HEK293 (cell line): ENCODE measurements around the gene NPW.

Experiments
- BCL11B ChIP-seq: fragments of 450-650 bp; formaldehyde crosslinking; IDR thresholded peaks from 2 replicates; pipeline ENCODE4 v1.5.1; 2016; ENCODE audit warnings: low read depth, missing biosample characterization, missing genetic modification characterization
- KLF7 ChIP-seq: fragments of 450-650 bp; formaldehyde crosslinking; IDR thresholded peaks from 2 replicates; pipeline ENCODE4 v1.5.1; 2016; ENCODE audit warnings: missing biosample characterization, missing genetic modification characterization, borderline replicate concordance
- MZF1 ChIP-seq: fragments of 450-650 bp; formaldehyde crosslinking; IDR thresholded peaks from 2 replicates; pipeline ENCODE4 v1.5.1; 2017; ENCODE audit warnings: missing biosample characterization, missing genetic modification characterization, borderline replicate concordance
- OVOL3 ChIP-seq: fragments of 450-650 bp; formaldehyde crosslinking; IDR thresholded peaks from 2 replicates; pipeline ENCODE4 v1.5.1; 2016; ENCODE audit warnings: missing biosample characterization, missing genetic modification characterization
- ZBTB48 ChIP-seq: fragments of 450-650 bp; formaldehyde crosslinking; IDR thresholded peaks from 2 replicates; pipeline ENCODE4 v1.5.1; 2016; ENCODE audit warnings: missing biosample characterization, missing genetic modification characterization
- ZEB2 ChIP-seq: fragments of 450-650 bp; formaldehyde crosslinking; IDR thresholded peaks from 2 replicates; pipeline ENCODE4 v1.5.1; 2016; ENCODE audit warnings: missing biosample characterization, missing genetic modification characterization
- ZFHX2 ChIP-seq: fragments of 450-650 bp; formaldehyde crosslinking; conservative IDR thresholded peaks from 2 replicates; pipeline ENCODE4 v1.5.1; 2016; ENCODE audit warnings: missing biosample characterization, missing genetic modification characterization
- ZNF2 ChIP-seq: fragments of 450-650 bp; formaldehyde crosslinking; IDR thresholded peaks from 2 replicates; pipeline ENCODE4 v1.5.1; 2016; ENCODE audit warnings: missing biosample characterization, missing genetic modification characterization
- ZNF341 ChIP-seq: fragments of 450-650 bp; formaldehyde crosslinking; IDR thresholded peaks from 2 replicates; pipeline ENCODE4; 2016; ENCODE audit warnings: low read depth, missing biosample characterization, missing genetic modification characterization
- ZNF426 ChIP-seq: fragments of 450-650 bp; formaldehyde crosslinking; IDR thresholded peaks from 2 replicates; pipeline ENCODE4 v1.5.1; 2017; ENCODE audit warnings: missing biosample characterization, missing genetic modification characterization, mild to moderate bottlenecking, inconsistent platforms, moderate library complexity
- ZNF501 ChIP-seq: fragments of 450-650 bp; formaldehyde crosslinking; IDR thresholded peaks from 2 replicates; pipeline ENCODE4 v1.5.1; 2016; ENCODE audit warnings: missing biosample characterization, missing genetic modification characterization
- ZNF510 ChIP-seq: fragments of 450-650 bp; formaldehyde crosslinking; IDR thresholded peaks from 2 replicates; pipeline ENCODE4 v1.5.1; 2018; ENCODE audit warnings: mild to moderate bottlenecking, missing genetic modification characterization, missing biosample characterization; ENCODE audit not compliant: insufficient replicate concordance
- ZNF610 ChIP-seq: fragments of 450-650 bp; formaldehyde crosslinking; IDR thresholded peaks from 2 replicates; pipeline ENCODE4 v1.5.1; 2016; ENCODE audit warnings: missing biosample characterization, missing genetic modification characterization, borderline replicate concordance
- ZNF629 ChIP-seq: fragments of 450-650 bp; formaldehyde crosslinking; IDR thresholded peaks from 2 replicates; pipeline ENCODE4 v1.5.1; 2017; ENCODE audit warnings: missing biosample characterization, missing genetic modification characterization
- ZNF660 ChIP-seq: fragments of 450-650 bp; IDR thresholded peaks from 2 replicates; pipeline ENCODE4 v1.5.1; 2018; ENCODE audit warnings: missing biosample characterization, mild to moderate bottlenecking, missing genetic modification characterization
- ZNF785 ChIP-seq: fragments of 450-650 bp; formaldehyde crosslinking; IDR thresholded peaks from 2 replicates; pipeline ENCODE4 v1.5.1; 2016; ENCODE audit warnings: missing biosample characterization, missing genetic modification characterization
- ZNF792 ChIP-seq: fragments of 450-650 bp; formaldehyde crosslinking; IDR thresholded peaks from 2 replicates; pipeline ENCODE4 v1.5.1; 2016; ENCODE audit warnings: missing biosample characterization, missing genetic modification characterization
- ZSCAN23 ChIP-seq: fragments of 450-650 bp; formaldehyde crosslinking; IDR thresholded peaks from 2 replicates; pipeline ENCODE4 v1.5.1; 2016; ENCODE audit warnings: missing biosample characterization, missing genetic modification characterization
- ZXDB ChIP-seq: fragments of 450-650 bp; formaldehyde crosslinking; IDR thresholded peaks from 2 replicates; pipeline ENCODE4 v1.5.1; 2016; ENCODE audit warnings: missing biosample characterization, missing genetic modification characterization
- TF ChIP-seq, protein P1 (sequence below): fragments of 450-650 bp; formaldehyde crosslinking; conservative IDR thresholded peaks from 2 replicates; pipeline ENCODE4 v1.5.1; 2016; ENCODE audit warnings: low read depth, missing biosample characterization, missing genetic modification characterization
- TF ChIP-seq, protein P2 (sequence below): fragments of 450-650 bp; formaldehyde crosslinking; IDR thresholded peaks from 2 replicates; pipeline ENCODE4 v1.5.1; 2016; ENCODE audit warnings: missing biosample characterization, missing genetic modification characterization
- TF ChIP-seq, protein P3 (sequence below): fragments of 450-650 bp; formaldehyde crosslinking; IDR thresholded peaks from 2 replicates; pipeline ENCODE4 v1.5.1; 2016; ENCODE audit warnings: missing biosample characterization, missing genetic modification characterization
- TF ChIP-seq, protein P4 (sequence below): fragments of 450-650 bp; formaldehyde crosslinking; IDR thresholded peaks from 2 replicates; pipeline ENCODE4 v1.5.1; 2016; ENCODE audit warnings: missing biosample characterization, missing genetic modification characterization
- TF ChIP-seq, protein P5 (sequence below): fragments of 450-650 bp; formaldehyde crosslinking; IDR thresholded peaks from 2 replicates; pipeline ENCODE4 v1.5.1; 2016; ENCODE audit warnings: missing biosample characterization, missing genetic modification characterization
- TF ChIP-seq, protein P6 (sequence below): fragments of 450-650 bp; formaldehyde crosslinking; IDR thresholded peaks from 2 replicates; pipeline ENCODE4 v1.5.1; 2016; ENCODE audit warnings: missing biosample characterization, missing genetic modification characterization

The NPW gene

DNA sequence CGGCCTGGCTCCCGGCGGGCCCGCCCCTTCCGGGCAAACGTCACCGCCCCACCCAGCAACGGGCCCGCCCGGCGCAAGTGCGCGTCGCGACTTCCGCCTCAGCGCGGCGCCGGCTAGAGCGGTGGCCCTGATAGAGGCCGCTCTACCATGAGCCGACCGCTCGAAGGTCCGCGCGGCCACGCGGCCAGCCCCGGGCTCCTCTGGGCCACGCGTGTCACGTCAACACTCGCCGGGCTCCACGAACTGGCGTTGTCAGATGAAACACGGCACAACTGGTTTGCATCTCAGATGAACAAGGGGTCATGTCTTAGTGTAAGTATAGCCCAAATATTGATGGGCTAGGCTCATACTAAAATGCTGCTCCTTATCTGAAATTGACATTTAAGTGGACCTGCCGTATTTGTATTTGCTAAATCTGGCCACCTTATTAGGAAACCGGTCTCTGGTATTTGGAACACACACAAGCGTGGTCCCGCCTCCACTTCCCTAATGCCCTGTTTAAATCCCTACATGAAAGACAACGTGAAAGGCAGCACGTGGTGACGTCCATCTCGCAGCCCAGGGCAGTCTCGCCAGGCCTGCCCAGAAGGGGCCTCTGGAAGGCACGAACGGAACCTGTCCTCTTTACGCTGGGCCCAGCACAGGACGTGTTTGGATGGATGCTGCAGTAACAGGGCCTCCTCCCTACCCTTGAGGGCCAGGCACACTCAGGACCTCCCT lies 9.6 kb upstream of the NPW start, which contains the start of gene ZNF598 (continued):
- TF ChIP-seq, protein P1, sequence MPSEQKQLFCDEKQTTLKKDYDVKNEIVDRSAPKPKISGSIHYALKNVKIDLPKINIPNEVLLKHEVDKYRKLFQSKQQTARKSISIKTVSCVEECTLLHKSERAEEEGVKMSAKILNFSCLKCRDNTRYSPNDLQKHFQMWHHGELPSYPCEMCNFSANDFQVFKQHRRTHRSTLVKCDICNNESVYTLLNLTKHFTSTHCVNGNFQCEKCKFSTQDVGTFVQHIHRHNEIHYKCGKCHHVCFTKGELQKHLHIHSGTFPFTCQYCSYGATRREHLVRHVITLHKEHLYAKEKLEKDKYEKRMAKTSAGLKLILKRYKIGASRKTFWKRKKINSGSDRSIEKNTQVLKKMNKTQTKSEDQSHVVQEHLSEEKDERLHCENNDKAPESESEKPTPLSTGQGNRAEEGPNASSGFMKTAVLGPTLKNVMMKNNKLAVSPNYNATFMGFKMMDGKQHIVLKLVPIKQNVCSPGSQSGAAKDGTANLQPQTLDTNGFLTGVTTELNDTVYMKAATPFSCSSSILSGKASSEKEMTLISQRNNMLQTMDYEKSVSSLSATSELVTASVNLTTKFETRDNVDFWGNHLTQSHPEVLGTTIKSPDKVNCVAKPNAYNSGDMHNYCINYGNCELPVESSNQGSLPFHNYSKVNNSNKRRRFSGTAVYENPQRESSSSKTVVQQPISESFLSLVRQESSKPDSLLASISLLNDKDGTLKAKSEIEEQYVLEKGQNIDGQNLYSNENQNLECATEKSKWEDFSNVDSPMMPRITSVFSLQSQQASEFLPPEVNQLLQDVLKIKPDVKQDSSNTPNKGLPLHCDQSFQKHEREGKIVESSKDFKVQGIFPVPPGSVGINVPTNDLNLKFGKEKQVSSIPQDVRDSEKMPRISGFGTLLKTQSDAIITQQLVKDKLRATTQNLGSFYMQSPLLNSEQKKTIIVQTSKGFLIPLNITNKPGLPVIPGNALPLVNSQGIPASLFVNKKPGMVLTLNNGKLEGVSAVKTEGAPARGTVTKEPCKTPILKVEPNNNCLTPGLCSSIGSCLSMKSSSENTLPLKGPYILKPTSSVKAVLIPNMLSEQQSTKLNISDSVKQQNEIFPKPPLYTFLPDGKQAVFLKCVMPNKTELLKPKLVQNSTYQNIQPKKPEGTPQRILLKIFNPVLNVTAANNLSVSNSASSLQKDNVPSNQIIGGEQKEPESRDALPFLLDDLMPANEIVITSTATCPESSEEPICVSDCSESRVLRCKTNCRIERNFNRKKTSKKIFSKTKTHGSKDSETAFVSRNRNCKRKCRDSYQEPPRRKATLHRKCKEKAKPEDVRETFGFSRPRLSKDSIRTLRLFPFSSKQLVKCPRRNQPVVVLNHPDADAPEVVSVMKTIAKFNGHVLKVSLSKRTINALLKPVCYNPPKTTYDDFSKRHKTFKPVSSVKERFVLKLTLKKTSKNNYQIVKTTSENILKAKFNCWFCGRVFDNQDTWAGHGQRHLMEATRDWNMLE (tag by site-specific recombination) = peak; percentile 72
- peak; percentile 66; the same call in 1 of the 2 replicates for TF ChIP-seq ZXDB (tag by site-specific recombination)
- no peak for TF ChIP-seq ZNF426 (tag by site-specific recombination)
- peak; percentile 14; the same call in 1 of the 2 replicates for TF ChIP-seq MZF1 (tag by site-specific recombination)
- peak; percentile 76 for TF ChIP-seq ZEB2 (tag by site-specific recombination)
- peak; percentile 56; the same call in 1 of the 2 replicates for TF ChIP-seq ZNF610 (tag by site-specific recombination)
- TF ChIP-seq, protein P2, sequence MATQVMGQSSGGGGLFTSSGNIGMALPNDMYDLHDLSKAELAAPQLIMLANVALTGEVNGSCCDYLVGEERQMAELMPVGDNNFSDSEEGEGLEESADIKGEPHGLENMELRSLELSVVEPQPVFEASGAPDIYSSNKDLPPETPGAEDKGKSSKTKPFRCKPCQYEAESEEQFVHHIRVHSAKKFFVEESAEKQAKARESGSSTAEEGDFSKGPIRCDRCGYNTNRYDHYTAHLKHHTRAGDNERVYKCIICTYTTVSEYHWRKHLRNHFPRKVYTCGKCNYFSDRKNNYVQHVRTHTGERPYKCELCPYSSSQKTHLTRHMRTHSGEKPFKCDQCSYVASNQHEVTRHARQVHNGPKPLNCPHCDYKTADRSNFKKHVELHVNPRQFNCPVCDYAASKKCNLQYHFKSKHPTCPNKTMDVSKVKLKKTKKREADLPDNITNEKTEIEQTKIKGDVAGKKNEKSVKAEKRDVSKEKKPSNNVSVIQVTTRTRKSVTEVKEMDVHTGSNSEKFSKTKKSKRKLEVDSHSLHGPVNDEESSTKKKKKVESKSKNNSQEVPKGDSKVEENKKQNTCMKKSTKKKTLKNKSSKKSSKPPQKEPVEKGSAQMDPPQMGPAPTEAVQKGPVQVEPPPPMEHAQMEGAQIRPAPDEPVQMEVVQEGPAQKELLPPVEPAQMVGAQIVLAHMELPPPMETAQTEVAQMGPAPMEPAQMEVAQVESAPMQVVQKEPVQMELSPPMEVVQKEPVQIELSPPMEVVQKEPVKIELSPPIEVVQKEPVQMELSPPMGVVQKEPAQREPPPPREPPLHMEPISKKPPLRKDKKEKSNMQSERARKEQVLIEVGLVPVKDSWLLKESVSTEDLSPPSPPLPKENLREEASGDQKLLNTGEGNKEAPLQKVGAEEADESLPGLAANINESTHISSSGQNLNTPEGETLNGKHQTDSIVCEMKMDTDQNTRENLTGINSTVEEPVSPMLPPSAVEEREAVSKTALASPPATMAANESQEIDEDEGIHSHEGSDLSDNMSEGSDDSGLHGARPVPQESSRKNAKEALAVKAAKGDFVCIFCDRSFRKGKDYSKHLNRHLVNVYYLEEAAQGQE (tag by site-specific recombination) = peak; percentile 49; the same call in 1 of the 2 replicates
- TF ChIP-seq BCL11B (tag by site-specific recombination) = 0 out of 2 replicates have a peak, but pooled peaks have one; percentile 12
- TF ChIP-seq ZNF341 (tag by site-specific recombination) = peak; percentile 39; the same call in 1 of the 2 replicates
- TF ChIP-seq, protein P3, sequence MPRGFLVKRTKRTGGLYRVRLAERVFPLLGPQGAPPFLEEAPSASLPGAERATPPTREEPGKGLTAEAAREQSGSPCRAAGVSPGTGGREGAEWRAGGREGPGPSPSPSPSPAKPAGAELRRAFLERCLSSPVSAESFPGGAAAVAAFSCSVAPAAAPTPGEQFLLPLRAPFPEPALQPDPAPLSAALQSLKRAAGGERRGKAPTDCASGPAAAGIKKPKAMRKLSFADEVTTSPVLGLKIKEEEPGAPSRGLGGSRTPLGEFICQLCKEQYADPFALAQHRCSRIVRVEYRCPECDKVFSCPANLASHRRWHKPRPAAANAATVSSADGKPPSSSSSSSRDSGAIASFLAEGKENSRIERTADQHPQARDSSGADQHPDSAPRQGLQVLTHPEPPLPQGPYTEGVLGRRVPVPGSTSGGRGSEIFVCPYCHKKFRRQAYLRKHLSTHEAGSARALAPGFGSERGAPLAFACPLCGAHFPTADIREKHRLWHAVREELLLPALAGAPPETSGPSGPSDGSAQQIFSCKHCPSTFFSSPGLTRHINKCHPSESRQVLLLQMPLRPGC = peak; percentile 46; the same call in 1 of the 2 replicates
- TF ChIP-seq, protein P4, sequence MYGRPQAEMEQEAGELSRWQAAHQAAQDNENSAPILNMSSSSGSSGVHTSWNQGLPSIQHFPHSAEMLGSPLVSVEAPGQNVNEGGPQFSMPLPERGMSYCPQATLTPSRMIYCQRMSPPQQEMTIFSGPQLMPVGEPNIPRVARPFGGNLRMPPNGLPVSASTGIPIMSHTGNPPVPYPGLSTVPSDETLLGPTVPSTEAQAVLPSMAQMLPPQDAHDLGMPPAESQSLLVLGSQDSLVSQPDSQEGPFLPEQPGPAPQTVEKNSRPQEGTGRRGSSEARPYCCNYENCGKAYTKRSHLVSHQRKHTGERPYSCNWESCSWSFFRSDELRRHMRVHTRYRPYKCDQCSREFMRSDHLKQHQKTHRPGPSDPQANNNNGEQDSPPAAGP = peak; percentile 49; the same call in 1 of the 2 replicates
- TF ChIP-seq ZNF660 (tag by site-specific recombination) = peak; percentile 66
- TF ChIP-seq, protein P5, sequence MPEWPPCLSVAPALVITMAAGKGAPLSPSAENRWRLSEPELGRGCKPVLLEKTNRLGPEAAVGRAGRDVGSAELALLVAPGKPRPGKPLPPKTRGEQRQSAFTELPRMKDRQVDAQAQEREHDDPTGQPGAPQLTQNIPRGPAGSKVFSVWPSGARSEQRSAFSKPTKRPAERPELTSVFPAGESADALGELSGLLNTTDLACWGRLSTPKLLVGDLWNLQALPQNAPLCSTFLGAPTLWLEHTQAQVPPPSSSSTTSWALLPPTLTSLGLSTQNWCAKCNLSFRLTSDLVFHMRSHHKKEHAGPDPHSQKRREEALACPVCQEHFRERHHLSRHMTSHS (tag by site-specific recombination) = no peak
- TF ChIP-seq, protein P6, sequence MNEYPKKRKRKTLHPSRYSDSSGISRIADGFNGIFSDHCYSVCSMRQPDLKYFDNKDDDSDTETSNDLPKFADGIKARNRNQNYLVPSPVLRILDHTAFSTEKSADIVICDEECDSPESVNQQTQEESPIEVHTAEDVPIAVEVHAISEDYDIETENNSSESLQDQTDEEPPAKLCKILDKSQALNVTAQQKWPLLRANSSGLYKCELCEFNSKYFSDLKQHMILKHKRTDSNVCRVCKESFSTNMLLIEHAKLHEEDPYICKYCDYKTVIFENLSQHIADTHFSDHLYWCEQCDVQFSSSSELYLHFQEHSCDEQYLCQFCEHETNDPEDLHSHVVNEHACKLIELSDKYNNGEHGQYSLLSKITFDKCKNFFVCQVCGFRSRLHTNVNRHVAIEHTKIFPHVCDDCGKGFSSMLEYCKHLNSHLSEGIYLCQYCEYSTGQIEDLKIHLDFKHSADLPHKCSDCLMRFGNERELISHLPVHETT = peak; percentile 65; the same call in 1 of the 2 replicates
- 0 out of 2 replicates have a peak, but pooled peaks have one; percentile 5 for TF ChIP-seq ZFHX2 (tag by site-specific recombination)
- TF ChIP-seq ZSCAN23 = peak; percentile 49; the same call in 1 of the 2 replicates
- TF ChIP-seq ZNF2 (tag by site-specific recombination) = peak; percentile 72
- TF ChIP-seq ZNF501 (tag by site-specific recombination) = peak; percentile 61; the same call in 1 of the 2 replicates
- peak; percentile 62; the same call in 1 of the 2 replicates for TF ChIP-seq OVOL3
- 0 out of 2 replicates have a peak, but pooled peaks have one; percentile 27 for TF ChIP-seq ZBTB48 (tag by site-specific recombination)
- 0 out of 2 replicates have a peak, but pooled peaks have one; percentile 40 for TF ChIP-seq KLF7 (tag by site-specific recombination)
- TF ChIP-seq ZNF510 (tag by site-specific recombination) = no peak
- TF ChIP-seq ZNF792 (tag by site-specific recombination) = no peak
- no peak; the same call in 1 of the 2 replicates for TF ChIP-seq ZNF785
- peak; percentile 84 for TF ChIP-seq ZNF629 (tag by site-specific recombination)
